Cardiac fibroblast (primary cell): ENCODE measurements around the gene XPC.
"Not testable (repeated sequence)": the region's sequence is repeated elsewhere in the genome, so short reads cannot be mapped to it uniquely, and the experiment has no call there.

Experiments used
- DNase-seq, 2 donors: peaks; one replicate each; pipeline versions ENCODE4 v3.0.0 to v3.0.0-alpha.2; 2010; ENCODE audit warnings: low read depth in 2 of 2
- H3K4me3 ChIP-seq, 2 donors: replicated peaks in 1 of 2; 1 replicate in 1 of 2; 2 replicates in 1 of 2; pipeline ENCODE4 v1.5.1; 2011; ENCODE audit warnings: low read depth in 2 of 2, low read length in 2 of 2, mild to moderate bottlenecking in 2 of 2, moderate library complexity in 1 of 2
- TF ChIP-seq, protein P1 (sequence below): IDR thresholded peaks from one replicate; pipeline ENCODE4 v1.5.1; 2011; ENCODE audit warnings: low read depth, mild to moderate bottlenecking, low read length, inconsistent platforms

The XPC gene

DNA sequence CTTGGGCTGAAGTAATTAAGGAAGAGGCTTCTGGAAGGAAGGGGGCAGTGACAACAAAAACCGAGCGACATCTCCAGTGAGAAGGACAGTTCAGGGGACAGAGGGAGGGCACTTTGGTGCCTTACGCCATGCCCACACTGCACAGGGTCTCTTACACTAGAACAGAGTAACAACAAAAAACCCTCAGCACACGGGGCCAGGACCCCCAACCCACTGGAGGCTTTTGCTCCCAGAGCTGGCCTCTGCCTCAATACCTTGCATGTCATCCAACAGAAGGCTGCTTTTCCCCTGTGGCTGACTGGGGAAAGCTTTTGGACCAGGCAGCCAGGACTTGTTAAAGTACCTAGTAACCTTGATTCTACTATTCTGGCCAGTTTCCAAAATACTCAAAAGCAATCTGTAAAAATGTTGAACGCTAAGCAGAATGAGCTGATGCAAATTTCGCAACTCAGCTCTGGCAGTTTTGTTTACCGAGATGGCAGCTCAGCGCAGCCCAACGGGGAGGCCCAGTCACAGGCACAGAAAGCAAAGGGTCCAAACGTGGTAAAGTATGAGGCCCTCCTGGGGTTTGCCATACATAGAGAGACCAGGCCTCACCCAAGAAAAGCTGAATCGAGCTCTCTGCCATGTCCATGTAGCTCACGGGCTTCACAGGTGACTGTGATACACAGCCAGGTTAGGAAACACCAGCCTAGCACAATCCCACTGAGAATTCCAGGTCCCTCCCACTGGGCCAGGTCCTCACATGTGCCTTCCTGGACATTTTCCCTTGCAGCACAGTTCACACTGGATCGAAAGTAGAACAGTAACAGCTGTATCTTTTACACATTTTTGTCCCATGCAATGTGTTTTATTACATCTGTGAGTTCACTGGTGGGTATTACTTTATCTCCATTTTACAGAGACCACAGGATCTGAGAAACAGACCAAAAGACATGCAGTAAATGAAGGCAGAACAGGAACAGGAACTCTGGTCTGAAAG is 59.7 kb downstream of the XPC start:
- peak; percentile 49 to 84 for DNase-seq
- no peak overlapping the region for H3K4me3 ChIP-seq
- TF ChIP-seq, protein P1, sequence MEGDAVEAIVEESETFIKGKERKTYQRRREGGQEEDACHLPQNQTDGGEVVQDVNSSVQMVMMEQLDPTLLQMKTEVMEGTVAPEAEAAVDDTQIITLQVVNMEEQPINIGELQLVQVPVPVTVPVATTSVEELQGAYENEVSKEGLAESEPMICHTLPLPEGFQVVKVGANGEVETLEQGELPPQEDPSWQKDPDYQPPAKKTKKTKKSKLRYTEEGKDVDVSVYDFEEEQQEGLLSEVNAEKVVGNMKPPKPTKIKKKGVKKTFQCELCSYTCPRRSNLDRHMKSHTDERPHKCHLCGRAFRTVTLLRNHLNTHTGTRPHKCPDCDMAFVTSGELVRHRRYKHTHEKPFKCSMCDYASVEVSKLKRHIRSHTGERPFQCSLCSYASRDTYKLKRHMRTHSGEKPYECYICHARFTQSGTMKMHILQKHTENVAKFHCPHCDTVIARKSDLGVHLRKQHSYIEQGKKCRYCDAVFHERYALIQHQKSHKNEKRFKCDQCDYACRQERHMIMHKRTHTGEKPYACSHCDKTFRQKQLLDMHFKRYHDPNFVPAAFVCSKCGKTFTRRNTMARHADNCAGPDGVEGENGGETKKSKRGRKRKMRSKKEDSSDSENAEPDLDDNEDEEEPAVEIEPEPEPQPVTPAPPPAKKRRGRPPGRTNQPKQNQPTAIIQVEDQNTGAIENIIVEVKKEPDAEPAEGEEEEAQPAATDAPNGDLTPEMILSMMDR: no peak

DNA sequence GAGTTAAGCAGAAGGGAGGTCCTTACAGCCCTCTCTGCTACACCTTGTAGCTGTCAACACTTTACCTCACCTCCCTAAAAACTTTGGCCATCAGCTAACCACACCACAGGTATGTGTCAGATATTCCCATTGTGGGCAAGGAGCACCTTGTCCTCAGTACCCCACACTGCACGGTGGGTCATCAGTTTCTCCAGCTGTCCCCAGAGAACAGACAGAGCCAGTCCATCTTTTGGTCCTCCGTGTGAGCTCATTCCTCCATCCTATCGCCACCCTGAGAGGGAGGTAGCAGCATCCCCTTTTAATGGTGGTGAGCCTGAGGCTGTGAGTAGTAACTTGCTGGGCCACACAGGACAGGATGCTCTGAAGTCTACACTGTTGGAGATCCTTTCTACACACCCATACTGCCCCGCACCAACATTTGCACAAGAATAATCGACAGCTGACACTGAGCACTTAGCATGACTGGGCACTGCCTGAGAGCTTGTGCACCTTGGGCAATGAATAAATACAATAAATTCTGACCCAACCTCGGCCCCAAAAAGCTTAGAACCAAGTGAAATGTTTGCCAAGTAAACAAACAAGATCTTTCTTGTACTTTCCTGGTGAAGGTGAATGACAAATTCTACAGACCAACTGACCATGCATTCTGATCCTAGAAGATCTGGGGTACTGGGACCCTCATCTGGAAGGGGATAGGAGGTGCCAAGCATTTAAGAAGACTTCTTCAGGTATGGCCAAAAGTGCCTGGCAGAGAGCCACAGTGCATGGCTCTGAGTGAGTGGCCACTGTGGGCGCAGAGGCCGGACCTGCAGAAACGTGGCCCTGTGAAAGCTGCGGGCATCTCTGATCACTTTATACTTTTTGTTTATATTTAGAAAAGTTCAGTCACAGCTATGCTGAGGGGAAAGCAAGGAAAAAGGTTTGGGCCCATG is 60.7 kb downstream of the XPC start:
- H3K4me3 ChIP-seq: no peak overlapping the region
- TF ChIP-seq, protein P1: no peak
- DNase-seq: no peak

DNA sequence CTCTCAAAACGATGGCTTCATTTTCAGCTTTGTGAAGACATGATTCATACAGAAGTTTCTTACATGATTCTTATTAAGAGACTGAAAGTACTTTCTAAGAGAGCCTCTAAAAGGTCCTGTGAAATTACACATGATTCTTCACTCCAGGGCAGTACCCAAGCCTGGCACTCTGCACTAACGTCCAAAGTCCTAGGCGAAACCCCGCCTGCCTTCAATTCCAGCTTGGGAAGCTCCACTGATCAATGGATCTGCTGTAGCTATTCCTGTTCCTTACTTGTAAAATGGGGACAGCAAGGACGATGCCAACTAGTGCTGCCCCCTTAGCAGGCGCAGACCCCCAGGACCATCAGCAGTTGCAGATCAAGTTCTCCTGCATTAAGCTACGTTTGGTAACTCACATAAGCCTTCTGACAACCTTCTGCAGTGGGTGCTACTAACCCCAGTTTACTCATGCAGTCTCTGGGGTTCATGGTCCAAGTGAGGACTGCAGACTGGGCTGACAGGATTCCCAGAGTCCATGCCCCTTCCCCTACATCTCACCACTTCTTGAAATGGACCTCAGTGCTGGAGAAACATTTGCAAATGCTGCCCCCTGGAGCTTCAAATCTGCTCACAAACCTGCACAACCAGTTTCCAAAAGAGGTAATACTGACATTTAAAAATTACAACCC is 64.3 kb downstream of the XPC start:
- H3K4me3 ChIP-seq: no peak overlapping the region
- DNase-seq: no peak
- TF ChIP-seq, protein P1: no peak

DNA sequence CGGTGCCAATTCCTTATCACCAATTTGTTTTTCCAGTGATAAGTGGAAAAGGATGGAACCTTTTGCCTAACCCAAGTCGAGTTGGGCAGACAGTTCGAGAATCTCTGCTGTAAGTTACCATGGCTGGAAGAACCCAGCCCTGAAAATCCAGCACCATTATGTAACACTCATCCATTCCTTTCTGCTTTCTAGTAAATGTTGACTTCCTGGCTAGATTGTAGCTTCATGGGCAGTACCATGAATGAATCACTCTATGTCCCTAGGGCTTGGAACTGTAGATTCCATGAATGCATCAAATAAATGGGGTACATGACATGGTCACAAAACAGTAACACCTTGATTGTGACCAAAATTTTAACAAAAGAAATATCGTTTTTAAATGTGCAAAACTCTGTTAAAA is 67.7 kb downstream of the XPC start:
- H3K4me3 ChIP-seq: no peak overlapping the region
- TF ChIP-seq, protein P1: no peak
- DNase-seq: peak in 1 of 2 donors; percentile 39

DNA sequence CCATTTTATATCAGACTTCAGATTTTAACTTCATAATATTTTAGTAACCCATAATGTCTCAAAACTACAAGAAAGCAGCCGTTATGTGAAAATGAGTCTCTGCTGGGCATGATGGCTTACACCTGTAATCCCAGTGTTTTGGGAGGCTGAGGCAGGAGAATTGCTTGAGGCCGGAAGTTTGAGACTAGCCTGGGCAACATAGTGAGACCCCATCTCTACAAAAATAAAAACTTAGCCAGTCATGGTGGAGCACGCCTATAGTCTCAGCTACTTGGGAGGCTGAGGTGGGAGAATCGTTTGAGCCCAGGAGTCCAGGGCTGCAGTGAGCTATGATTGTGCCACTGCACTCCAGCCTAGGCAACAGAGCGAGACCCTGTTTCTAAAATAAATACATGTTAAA is 68.6 kb downstream of the XPC start:
- not testable (repeated sequence) for DNase-seq, H3K4me3 ChIP-seq

DNA sequence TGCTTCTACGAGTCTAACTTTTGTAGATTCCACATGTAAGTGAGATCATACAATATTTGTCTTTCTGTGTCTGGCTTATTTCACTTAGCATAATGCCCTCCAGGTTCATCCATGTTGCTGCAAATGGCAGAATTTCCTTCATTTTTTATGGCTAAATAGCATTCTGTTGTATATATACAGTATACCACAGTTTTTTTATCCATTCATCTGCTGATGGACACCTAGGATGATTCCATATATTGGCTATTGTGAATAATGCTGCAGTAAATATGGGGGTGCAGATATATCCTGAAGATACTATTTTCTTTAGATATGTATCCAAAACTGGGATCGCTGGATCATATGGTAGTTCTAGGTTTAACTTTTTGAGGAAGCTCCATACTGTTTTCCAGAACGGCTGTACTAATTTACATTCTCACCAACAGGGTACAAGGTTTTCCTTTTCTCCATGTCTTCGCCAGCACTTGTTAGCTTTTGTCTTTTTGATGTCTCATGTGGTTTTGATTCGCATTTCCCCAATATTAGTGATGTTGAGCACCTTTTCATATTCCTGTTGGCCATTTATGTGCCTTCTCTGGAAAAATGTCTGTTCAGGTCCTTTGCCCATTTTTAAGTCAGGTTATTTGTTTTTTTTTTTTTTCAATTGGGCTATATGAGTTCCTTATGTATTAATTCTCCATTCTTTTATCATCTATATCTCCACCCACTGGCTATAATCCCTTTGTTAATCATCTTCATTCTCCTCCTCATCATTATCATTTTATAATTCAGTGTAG is 80.6 kb downstream of the XPC start:
- no peak overlapping the region for H3K4me3 ChIP-seq
- DNase-seq: no peak
- TF ChIP-seq, protein P1: no peak
